C1 segment of cervical spinal cord (tissue), 14 donors: ENCODE results near the gene OR52B6.
"Not testable (repeated sequence)": the region's sequence is repeated elsewhere in the genome, so short reads cannot be mapped to it uniquely, and the experiment has no call there.

Source experiments
- DNase-seq, 14 donors: peaks; one replicate each; lab custom pipeline; 2025; lab: John Stamatoyannopoulos, UW

OR52B6 gene

GRCh38 chr11:5580577-5580976 lies at the start of gene OR52B6:
Gene OR52B6 (plus strand): TSS chr11:5580877. CDS start chr11:5580877, 0 bp downstream.
- DNase-seq = no peak

GRCh38 chr11:5531053-5531831 lies 49.4 kb upstream of the OR52B6 start:
- DNase-seq = no peak

GRCh38 chr11:5534046-5534445 lies 46.6 kb upstream of the OR52B6 start:
- DNase-seq = no peak

- no peak for DNase-seq
These were observed 44.2 kb upstream of the OR52B6 start for GRCh38 chr11:5536482-5536881.

GRCh38 chr11:5541427-5541826 lies 39.2 kb upstream of the OR52B6 start:
- DNase-seq = no peak

GRCh38 chr11:5546457-5546856 lies 34.2 kb upstream of the OR52B6 start:
- DNase-seq = no peak

- no peak for DNase-seq
These were observed 32.7 kb upstream of the OR52B6 start for GRCh38 chr11:5547982-5548381.

GRCh38 chr11:5548440-5548839 lies 32.2 kb upstream of the OR52B6 start, which contains the start of gene OR52H1:
Gene OR52H1 (minus strand): TSS chr11:5548540. CDS start chr11:5545505, 3,035 bp downstream.
- DNase-seq = no peak

- DNase-seq = no peak
These were observed 30.1 kb upstream of the OR52B6 start for GRCh38 chr11:5550440-5551095.

- DNase-seq = no peak
These were observed 27.3 kb upstream of the OR52B6 start for GRCh38 chr11:5553343-5553742.

GRCh38 chr11:5556596-5557188 lies 24.0 kb upstream of the OR52B6 start:
- DNase-seq = no peak

GRCh38 chr11:5557751-5558150 lies 22.9 kb upstream of the OR52B6 start:
- no peak for DNase-seq

GRCh38 chr11:5564259-5565019 lies 16.2 kb upstream of the OR52B6 start:
- DNase-seq = no peak

GRCh38 chr11:5574654-5575053 lies 6.0 kb upstream of the OR52B6 start:
- DNase-seq = no peak

- DNase-seq = no peak
These were observed 5.5 kb upstream of the OR52B6 start for GRCh38 chr11:5575152-5575551.

- DNase-seq = no peak
These were observed 3.6 kb upstream of the OR52B6 start for GRCh38 chr11:5577101-5577500.

- DNase-seq = no peak
These were observed 337 bp downstream of the OR52B6 start for GRCh38 chr11:5581014-5581413.

- DNase-seq = not testable (repeated sequence)
These were observed 3.8 kb downstream of the OR52B6 start for GRCh38 chr11:5584458-5584857.

- DNase-seq = not testable (repeated sequence)
These were observed 9.2 kb downstream of the OR52B6 start for GRCh38 chr11:5589906-5590305.

- DNase-seq = no peak
These were observed 10.9 kb downstream of the OR52B6 start for GRCh38 chr11:5591613-5592012.

- DNase-seq = no peak
These were observed 11.9 kb downstream of the OR52B6 start for GRCh38 chr11:5592615-5593014.

GRCh38 chr11:5593146-5593545 lies 12.5 kb downstream of the OR52B6 start:
- DNase-seq = no peak
